NCI-H748 (cell line): ENCODE data around the gene ATOH8.
"Not testable (repeated sequence)": the region's sequence is repeated elsewhere in the genome, so short reads cannot be mapped to it uniquely, and the experiment has no call there.

ENCODE experiments used
- DNase-seq: peaks from one replicate; lab custom pipeline; 2025; ENCODE audit not compliant: unreplicated experiment; lab: John Stamatoyannopoulos, UW

ATOH8 gene

GRCh38 chr2:85822766-85823165 is 69.0 kb downstream of the ATOH8 start:
- DNase-seq = no peak

- no peak for DNase-seq
Observed at GRCh38 chr2:85823951-85824350, 70.2 kb downstream of the ATOH8 start.

- DNase-seq = peak; percentile 52
Observed at GRCh38 chr2:85826990-85827878, 73.4 kb downstream of the ATOH8 start.

- DNase-seq = no peak
Observed at GRCh38 chr2:85827879-85828569, 74.2 kb downstream of the ATOH8 start.

GRCh38 chr2:85828725-85829124 is 74.9 kb downstream of the ATOH8 start:
- no peak for DNase-seq

GRCh38 chr2:85829394-85829793 is 75.6 kb downstream of the ATOH8 start:
- DNase-seq = not testable (repeated sequence)

GRCh38 chr2:85830645-85831044 is 76.9 kb downstream of the ATOH8 start:
- no peak for DNase-seq

GRCh38 chr2:85831735-85832134 is 77.9 kb downstream of the ATOH8 start:
- no peak for DNase-seq

- no peak for DNase-seq
Observed at GRCh38 chr2:85834466-85834865, 80.7 kb downstream of the ATOH8 start.
